T-helper 1 cell treated with Interleukin-12 subunit alpha and Interleukin-12 subunit beta and Interleukin-4 antibody, amounts not matched to agents 30 μg/mL and 1 μg/mL, for 36 hours (primary cell): ENCODE measurements around the gene GPRIN2.

ENCODE experiments used
- H3K27ac Mint-ChIP-seq: one replicate; pipeline ENCODE4 v1.8.0; 2021; ENCODE audit warnings: mild to moderate bottlenecking, mixed read lengths
- H3K27me3 Mint-ChIP-seq: one replicate; pipeline ENCODE4 v1.8.0; 2021; ENCODE audit warnings: low read depth, mixed read lengths
- H3K36me3 Mint-ChIP-seq: one replicate; pipeline ENCODE4 v1.8.0; 2021; ENCODE audit warnings: low read depth, mixed read lengths
- H3K4me1 Mint-ChIP-seq: one replicate; pipeline ENCODE4 v1.8.0; 2021; ENCODE audit warnings: low read depth, mixed read lengths
- H3K4me3 Mint-ChIP-seq: one replicate; pipeline ENCODE4 v1.8.0; 2021; ENCODE audit warnings: mild to moderate bottlenecking, moderate library complexity, mixed read lengths
- H3K9me3 Mint-ChIP-seq: one replicate; pipeline ENCODE4 v1.8.0; 2021; ENCODE audit warnings: mixed read lengths

Gene GPRIN2

GRCh38 chr10:46524472-46525176, 31.8 kb downstream of the GPRIN2 start:
- no peak overlapping the region for H3K27ac Mint-ChIP-seq
- no peaks in the 10 kb centered on the region for H3K4me1 Mint-ChIP-seq
- no peaks in the 10 kb centered on the region for H3K9me3 Mint-ChIP-seq
- H3K4me3 Mint-ChIP-seq: no peak overlapping the region
- H3K27me3 Mint-ChIP-seq: no peaks in the 10 kb centered on the region
- H3K36me3 Mint-ChIP-seq: no peaks in the 10 kb centered on the region

GRCh38 chr10:46523962-46524471, 32.4 kb downstream of the GPRIN2 start:
- no peaks in the 10 kb centered on the region for H3K9me3 Mint-ChIP-seq
- no peak overlapping the region for H3K27ac Mint-ChIP-seq
- H3K4me3 Mint-ChIP-seq: no peak overlapping the region
- H3K4me1 Mint-ChIP-seq: no peaks in the 10 kb centered on the region
- H3K27me3 Mint-ChIP-seq: no peaks in the 10 kb centered on the region
- no peaks in the 10 kb centered on the region for H3K36me3 Mint-ChIP-seq

- Mint-ChIP-seq H3K4me3 (no peak overlapping the region), H3K27ac (no peak overlapping the region), H3K36me3 (no peaks in the 10 kb centered on the region), H3K27me3 (no peaks in the 10 kb centered on the region), H3K4me1 (no peaks in the 10 kb centered on the region), H3K9me3 (no peaks in the 10 kb centered on the region)
Measured at GRCh38 chr10:46523119-46523961, 33.1 kb downstream of the GPRIN2 start.

GRCh38 chr10:46522295-46523118, 34.0 kb downstream of the GPRIN2 start:
- no peaks in the 10 kb centered on the region for H3K4me1 Mint-ChIP-seq
- no peaks in the 10 kb centered on the region for H3K27me3 Mint-ChIP-seq
- H3K27ac Mint-ChIP-seq: no peak overlapping the region
- no peaks in the 10 kb centered on the region for H3K36me3 Mint-ChIP-seq
- H3K9me3 Mint-ChIP-seq: no peaks in the 10 kb centered on the region
- no peak overlapping the region for H3K4me3 Mint-ChIP-seq

GRCh38 chr10:46520941-46521340, 35.5 kb downstream of the GPRIN2 start:
- H3K27ac Mint-ChIP-seq: no peak overlapping the region
- no peaks in the 10 kb centered on the region for H3K9me3 Mint-ChIP-seq
- no peaks in the 10 kb centered on the region for H3K4me1 Mint-ChIP-seq
- no peaks in the 10 kb centered on the region for H3K36me3 Mint-ChIP-seq
- H3K4me3 Mint-ChIP-seq: no peak overlapping the region
- H3K27me3 Mint-ChIP-seq: no peaks in the 10 kb centered on the region

- Mint-ChIP-seq H3K4me3 (no peak overlapping the region), H3K9me3 (no peaks in the 10 kb centered on the region), H3K36me3 (no peaks in the 10 kb centered on the region), H3K27me3 (no peaks in the 10 kb centered on the region), H3K4me1 (no peaks in the 10 kb centered on the region), H3K27ac (no peak overlapping the region)
Measured at GRCh38 chr10:46520381-46520780, 36.1 kb downstream of the GPRIN2 start.

GRCh38 chr10:46518028-46518725, 38.3 kb downstream of the GPRIN2 start:
- H3K4me3 Mint-ChIP-seq: no peak overlapping the region
- no peaks in the 10 kb centered on the region for H3K4me1 Mint-ChIP-seq
- H3K36me3 Mint-ChIP-seq: no peaks in the 10 kb centered on the region
- no peaks in the 10 kb centered on the region for H3K27me3 Mint-ChIP-seq
- H3K9me3 Mint-ChIP-seq: no peaks in the 10 kb centered on the region
- H3K27ac Mint-ChIP-seq: no peak overlapping the region

GRCh38 chr10:46517541-46517940, 38.9 kb downstream of the GPRIN2 start:
- Mint-ChIP-seq H3K4me3 (no peak overlapping the region), H3K27ac (no peak overlapping the region), H3K9me3 (no peaks in the 10 kb centered on the region), H3K27me3 (no peaks in the 10 kb centered on the region), H3K4me1 (no peaks in the 10 kb centered on the region), H3K36me3 (no peaks in the 10 kb centered on the region)

GRCh38 chr10:46516660-46517416, 39.6 kb downstream of the GPRIN2 start:
- Mint-ChIP-seq H3K27ac (no peak overlapping the region), H3K36me3 (no peaks in the 10 kb centered on the region), H3K4me3 (no peak overlapping the region), H3K4me1 (no peaks in the 10 kb centered on the region), H3K9me3 (no peaks in the 10 kb centered on the region), H3K27me3 (no peaks in the 10 kb centered on the region)

GRCh38 chr10:46515793-46516192, 40.7 kb downstream of the GPRIN2 start:
- H3K4me3 Mint-ChIP-seq: no peak overlapping the region
- no peaks in the 10 kb centered on the region for H3K9me3 Mint-ChIP-seq
- H3K36me3 Mint-ChIP-seq: no peaks in the 10 kb centered on the region
- no peaks in the 10 kb centered on the region for H3K4me1 Mint-ChIP-seq
- no peak overlapping the region for H3K27ac Mint-ChIP-seq
- H3K27me3 Mint-ChIP-seq: no peaks in the 10 kb centered on the region

GRCh38 chr10:46515366-46515765, 41.1 kb downstream of the GPRIN2 start:
- no peaks in the 10 kb centered on the region for H3K4me1 Mint-ChIP-seq
- H3K27ac Mint-ChIP-seq: no peak overlapping the region
- H3K27me3 Mint-ChIP-seq: no peaks in the 10 kb centered on the region
- no peaks in the 10 kb centered on the region for H3K36me3 Mint-ChIP-seq
- H3K9me3 Mint-ChIP-seq: no peaks in the 10 kb centered on the region
- no peak overlapping the region for H3K4me3 Mint-ChIP-seq

GRCh38 chr10:46514899-46515298, 41.6 kb downstream of the GPRIN2 start:
- no peaks in the 10 kb centered on the region for H3K9me3 Mint-ChIP-seq

GRCh38 chr10:46514431-46514861, 42.0 kb downstream of the GPRIN2 start:
- no peak overlapping the region for H3K4me3 Mint-ChIP-seq
- no peaks in the 10 kb centered on the region for H3K9me3 Mint-ChIP-seq
- no peak overlapping the region for H3K27ac Mint-ChIP-seq
- no peaks in the 10 kb centered on the region for H3K27me3 Mint-ChIP-seq
- H3K36me3 Mint-ChIP-seq: no peaks in the 10 kb centered on the region
- H3K4me1 Mint-ChIP-seq: no peaks in the 10 kb centered on the region

More at GRCh38 chr10:46514899-46515298, 41.6 kb downstream of the GPRIN2 start:
- Mint-ChIP-seq H3K4me1 (no peaks in the 10 kb centered on the region), H3K27me3 (no peaks in the 10 kb centered on the region), H3K4me3 (no peak overlapping the region), H3K36me3 (no peaks in the 10 kb centered on the region), H3K27ac (no peak overlapping the region)
